ENCODE data around the gene BAZ2A. TPM values are rescaled to one million over a fixed set of nuclear protein-coding genes. Genes with fewer than 3 reads are reported as not detected.

BAZ2A gene
- total RNA-seq, 1 donor: 57.9 TPM

DNA sequence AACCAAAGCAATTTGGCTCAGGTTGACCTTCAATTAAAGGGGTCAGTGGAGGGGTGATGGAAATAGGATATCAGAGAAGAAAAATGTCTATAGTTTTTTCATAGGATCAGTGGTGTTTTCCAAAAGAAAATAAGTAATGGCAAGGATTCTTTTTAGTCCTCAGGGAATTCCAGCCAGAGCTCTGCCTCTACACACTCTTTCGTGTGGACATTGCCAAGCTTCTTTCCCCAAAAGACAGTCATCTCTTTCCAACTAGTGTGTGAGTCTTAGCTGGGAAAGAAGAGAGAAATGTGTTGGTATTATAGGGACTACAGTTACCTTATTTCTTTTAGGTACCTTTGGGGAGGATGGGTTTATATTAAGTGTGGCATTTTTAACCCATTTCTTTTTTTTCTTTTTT lies 62.0 kb downstream of the BAZ2A start:
- TF ChIP-seq, protein P1, sequence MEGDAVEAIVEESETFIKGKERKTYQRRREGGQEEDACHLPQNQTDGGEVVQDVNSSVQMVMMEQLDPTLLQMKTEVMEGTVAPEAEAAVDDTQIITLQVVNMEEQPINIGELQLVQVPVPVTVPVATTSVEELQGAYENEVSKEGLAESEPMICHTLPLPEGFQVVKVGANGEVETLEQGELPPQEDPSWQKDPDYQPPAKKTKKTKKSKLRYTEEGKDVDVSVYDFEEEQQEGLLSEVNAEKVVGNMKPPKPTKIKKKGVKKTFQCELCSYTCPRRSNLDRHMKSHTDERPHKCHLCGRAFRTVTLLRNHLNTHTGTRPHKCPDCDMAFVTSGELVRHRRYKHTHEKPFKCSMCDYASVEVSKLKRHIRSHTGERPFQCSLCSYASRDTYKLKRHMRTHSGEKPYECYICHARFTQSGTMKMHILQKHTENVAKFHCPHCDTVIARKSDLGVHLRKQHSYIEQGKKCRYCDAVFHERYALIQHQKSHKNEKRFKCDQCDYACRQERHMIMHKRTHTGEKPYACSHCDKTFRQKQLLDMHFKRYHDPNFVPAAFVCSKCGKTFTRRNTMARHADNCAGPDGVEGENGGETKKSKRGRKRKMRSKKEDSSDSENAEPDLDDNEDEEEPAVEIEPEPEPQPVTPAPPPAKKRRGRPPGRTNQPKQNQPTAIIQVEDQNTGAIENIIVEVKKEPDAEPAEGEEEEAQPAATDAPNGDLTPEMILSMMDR (IDR thresholded peaks at IDR 0.05; ENCODE audit: insufficient read depth, low read depth, low read length): no peak
- no peak for DNase-seq (ENCODE audit: low read depth)
- H3K4me3 ChIP-seq (ENCODE audit: low read depth, low read length): no peak overlapping the region

DNA sequence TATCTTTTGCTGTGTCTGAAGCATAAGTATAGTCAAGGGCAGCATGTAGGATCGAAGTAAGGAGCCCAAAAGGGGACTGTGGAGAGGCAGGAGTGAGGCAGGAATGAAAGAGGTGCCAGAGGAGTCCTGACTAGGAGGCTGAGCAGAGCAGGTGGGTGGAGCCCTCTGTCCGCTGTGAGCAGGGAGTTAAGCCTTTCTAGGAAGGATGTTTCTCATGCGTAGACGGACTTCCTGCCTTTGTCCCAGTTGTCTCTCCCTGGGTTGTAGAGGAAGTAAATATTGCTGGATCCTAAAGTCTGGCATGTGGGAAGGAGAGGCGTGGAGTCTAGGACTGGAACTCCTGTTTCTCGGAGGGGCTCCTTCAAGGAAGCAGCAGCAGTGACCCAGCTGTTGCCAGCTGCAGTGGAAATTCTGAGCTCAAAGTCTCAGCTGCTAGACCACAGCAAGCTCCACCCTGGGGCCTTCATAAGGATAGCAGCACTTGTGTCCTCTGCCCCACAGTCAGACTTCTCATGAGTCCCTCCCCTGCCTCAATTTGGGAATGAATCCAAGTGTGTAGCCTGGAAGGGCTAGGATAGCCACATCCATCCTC lies 64.5 kb downstream of the BAZ2A start:
- DNase-seq (ENCODE audit: low read depth): peak; percentile 95
- TF ChIP-seq, protein P1 (IDR thresholded peaks at IDR 0.05; ENCODE audit: insufficient read depth, low read depth, low read length): no peak
- peak overlapping the region; percentile 17 for H3K4me3 ChIP-seq (ENCODE audit: low read depth, low read length)

DNA sequence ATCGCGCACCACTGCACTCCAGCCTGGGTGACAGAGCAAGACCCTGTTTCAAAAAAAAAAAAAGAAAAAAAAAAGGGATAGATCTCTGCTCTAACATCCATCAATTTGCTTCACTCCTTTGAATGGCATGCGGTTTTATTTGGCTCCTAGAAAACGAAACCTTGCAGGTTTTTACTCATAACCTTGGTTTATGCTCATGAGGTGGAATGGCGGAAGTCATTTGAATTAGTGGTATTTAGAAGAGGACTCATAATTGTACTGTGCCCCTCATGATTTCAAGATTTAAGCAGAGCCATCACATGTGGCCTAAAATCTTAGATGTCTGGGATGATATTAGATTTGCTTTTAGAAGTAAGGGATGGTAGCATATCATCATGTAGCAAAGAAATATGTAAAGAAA lies 79.1 kb downstream of the BAZ2A start:
- H3K4me3 ChIP-seq (ENCODE audit: low read depth, low read length): no peak overlapping the region
- no peak for DNase-seq (ENCODE audit: low read depth)
- TF ChIP-seq, protein P1 (IDR thresholded peaks at IDR 0.05; ENCODE audit: insufficient read depth, low read depth, low read length): no peak

- TF ChIP-seq, protein P1 (IDR thresholded peaks at IDR 0.05; ENCODE audit: insufficient read depth, low read depth, low read length): no peak
- no peak overlapping the region for H3K4me3 ChIP-seq (ENCODE audit: low read depth, low read length)
- no peak for DNase-seq (ENCODE audit: low read depth)
These were observed 83.4 kb downstream of the BAZ2A start for GRCh38 chr12:56546680-56547079.

Small RNA genes within 50 kb of the gene (small RNA-seq; reads per million reads assigned to genes)
- gene RN7SL809P (not detected), gene RNU6-343P (not detected), gene SNORD59A (4,871 reads per million, percentile 100 among the genes with 10 or more reads in this experiment)

Other genes with a start within 250 kb of the BAZ2A start
- 7.1 and 7.8 TPM in 2 replicates for gene TIMELESS, start 180.9 kb downstream of the BAZ2A start, total RNA-seq
- gene MIP, start 175.7 kb downstream of the BAZ2A start, total RNA-seq: not detected in 2 replicates
- gene SPRYD4, start 161.7 kb downstream of the BAZ2A start, total RNA-seq: 2.3 and 3.0 TPM in 2 replicates
- under 0.01 TPM in 1 of 2 replicates, not detected in the other for gene GLS2, start 142.2 kb downstream of the BAZ2A start, total RNA-seq
- gene RBMS2, start 108.5 kb downstream of the BAZ2A start, total RNA-seq: 21.9 and 32.8 TPM in 2 replicates
- gene ATP5F1B, start 15.7 kb upstream of the BAZ2A start, total RNA-seq: 339 and 449 TPM in 2 replicates
- 62.5 and 96.7 TPM in 2 replicates for gene PTGES3, start 58.0 kb upstream of the BAZ2A start, total RNA-seq
- 656 and 670 TPM in 2 replicates for gene NACA, start 95.0 kb upstream of the BAZ2A start, total RNA-seq
- 6.4 and 10.8 TPM in 2 replicates for gene PRIM1, start 122.0 kb upstream of the BAZ2A start, total RNA-seq
- 3.5 and 4.2 TPM in 2 replicates for gene HSD17B6, start 133.0 kb upstream of the BAZ2A start, total RNA-seq